SU-DHL-6 (cell line): ENCODE results near the gene GMEB2.

Experiments used
- CTCF ChIP-seq: fragments of 200-600 bp; sonication (generic); IDR thresholded peaks from one replicate; pipeline ENCODE4 v1.5.1; 2017; ENCODE audit warnings: antibody characterized with exemption, mild to moderate bottlenecking, low read length, moderate library complexity; ENCODE audit not compliant: insufficient read depth, poor library complexity, severe bottlenecking
- EZH2phosphoT487 ChIP-seq: fragments of 200-600 bp; sonication (generic), shearing (Covaris generic); conservative IDR thresholded peaks from 2 replicates; pipeline ENCODE4 v1.6.1; 2018; ENCODE audit warnings: mild to moderate bottlenecking, antibody characterized with exemption, low read length, moderate library complexity, mixed read lengths

GRCh38 chr20:63547725-63548480 is 79.0 kb downstream of the GMEB2 start, which contains the start of gene SRMS:
- TF ChIP-seq CTCF (no peak), EZH2phosphoT487 (no peak)
